Measurements from ENCODE around the gene TINAGL1.

DNA sequence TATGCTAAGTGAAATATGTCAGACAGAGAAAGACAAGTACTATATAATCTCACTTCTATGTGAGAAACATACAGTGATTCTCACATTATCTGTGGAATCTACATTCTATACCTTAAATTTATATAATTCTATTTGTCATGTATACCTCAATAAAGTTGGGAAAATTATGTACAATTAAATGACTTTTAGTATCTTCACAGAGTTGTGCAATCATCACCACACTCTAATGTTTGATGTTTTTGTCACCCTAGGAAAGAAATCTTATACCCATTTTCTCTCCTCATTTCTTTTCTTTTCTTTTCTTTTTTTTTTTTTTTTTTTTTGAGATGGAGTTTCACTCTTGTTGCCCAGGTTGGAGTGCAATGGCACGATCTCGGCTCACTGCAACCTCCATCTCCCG, 37.0 kb upstream of the TINAGL1 start:
- TF ChIP-seq CTCF (conservative IDR thresholded peaks at IDR 0.05; ENCODE audit: low read length), result no peak
- no peak for TF ChIP-seq EZH2phosphoT487 (IDR thresholded peaks at IDR 0.05; ENCODE audit: borderline replicate concordance)
